Measurements from ENCODE around the gene RAP2A. TPM values are rescaled to one million over a fixed set of nuclear protein-coding genes. Genes with fewer than 3 reads are reported as not detected.

RAP2A gene
- total RNA-seq = 10 to 100 TPM; 25.9 to 48.1 (median 30.9) TPM
- 30.1 TPM for total RNA-seq (2013)

DNA sequence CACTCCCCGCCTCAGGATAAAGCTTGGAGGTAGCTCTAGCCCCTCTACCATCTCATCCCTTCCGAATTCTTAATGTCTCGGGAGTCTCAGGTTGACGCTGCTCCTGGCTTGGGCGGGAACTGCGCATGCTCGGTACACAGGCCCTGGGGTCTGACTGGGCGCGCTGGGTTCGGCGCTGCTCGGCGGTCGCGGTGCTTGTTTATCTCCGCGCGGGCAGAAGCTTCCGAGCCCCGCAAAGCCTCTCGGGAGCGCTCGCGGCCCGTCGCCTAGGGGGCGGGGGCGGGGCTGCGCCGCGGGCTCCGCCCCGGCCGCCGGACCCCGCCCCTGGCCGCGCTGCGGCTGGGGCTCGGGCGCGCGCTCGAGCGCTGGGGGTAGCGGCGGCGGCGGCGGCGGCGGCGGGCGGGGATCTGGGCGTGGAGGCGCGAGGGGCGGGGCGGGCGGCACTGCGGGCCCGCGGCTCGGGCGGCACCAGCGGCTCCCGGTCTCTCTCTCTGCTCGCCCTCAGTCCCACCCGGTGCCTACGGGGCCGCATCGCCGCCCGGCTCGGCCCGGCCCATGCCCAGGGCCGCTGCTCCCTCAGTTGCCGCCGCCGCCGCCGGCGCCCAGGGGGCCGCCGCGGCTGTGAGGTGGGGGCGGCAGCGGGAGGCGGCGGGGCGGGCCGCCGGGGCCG, at the start of gene RAP2A:
TSS of gene RAP2A (plus strand) at position 443 of the 670 bp plus-strand sequence. CDS start 302 bp downstream, outside the sequence.
- Mint-ChIP-seq H3K4me3 (peak within 1 kb of the TSS; percentile 99), H3K27ac (peak within 1 kb of the TSS; percentile 91 to 98), H3K4me1 (peaks cover 36% of the 10 kb centered on the region in 2 donors), H3K36me3 (no peaks in the 10 kb centered on the region), H3K27me3 (ENCODE audit: low read depth in 2 of 2) (peaks cover 0 to 8% of the 10 kb centered on the region in 2 donors), H3K9me3 (no peaks in the 10 kb centered on the region)
- no peaks in the 10 kb centered on the region for H3K36me3 ChIP-seq (ENCODE audit: control insufficient read depth, insufficient read depth, low read length)
- peak within 1 kb of the TSS; percentile 98 for H3K27ac ChIP-seq (ENCODE audit: low read length)
- ATAC-seq = peak; percentile 53 to 76 (median 63)
- under 1% methylated on average over 94 of the region's 94 CpGs for WGBS (ENCODE audit: insufficient coverage)
- no peaks in the 10 kb centered on the region for H3K27me3 ChIP-seq (ENCODE audit: control insufficient read depth, insufficient read depth, low read length)
- H3K4me3 ChIP-seq (ENCODE audit: low read length) = peak within 1 kb of the TSS; percentile 91
- peak; percentile 84 to 96 for DNase-seq
- H3K4me1 ChIP-seq (ENCODE audit: control insufficient read depth, insufficient read depth, low read length) = no peaks in the 10 kb centered on the region
- TF ChIP-seq, protein P1, sequence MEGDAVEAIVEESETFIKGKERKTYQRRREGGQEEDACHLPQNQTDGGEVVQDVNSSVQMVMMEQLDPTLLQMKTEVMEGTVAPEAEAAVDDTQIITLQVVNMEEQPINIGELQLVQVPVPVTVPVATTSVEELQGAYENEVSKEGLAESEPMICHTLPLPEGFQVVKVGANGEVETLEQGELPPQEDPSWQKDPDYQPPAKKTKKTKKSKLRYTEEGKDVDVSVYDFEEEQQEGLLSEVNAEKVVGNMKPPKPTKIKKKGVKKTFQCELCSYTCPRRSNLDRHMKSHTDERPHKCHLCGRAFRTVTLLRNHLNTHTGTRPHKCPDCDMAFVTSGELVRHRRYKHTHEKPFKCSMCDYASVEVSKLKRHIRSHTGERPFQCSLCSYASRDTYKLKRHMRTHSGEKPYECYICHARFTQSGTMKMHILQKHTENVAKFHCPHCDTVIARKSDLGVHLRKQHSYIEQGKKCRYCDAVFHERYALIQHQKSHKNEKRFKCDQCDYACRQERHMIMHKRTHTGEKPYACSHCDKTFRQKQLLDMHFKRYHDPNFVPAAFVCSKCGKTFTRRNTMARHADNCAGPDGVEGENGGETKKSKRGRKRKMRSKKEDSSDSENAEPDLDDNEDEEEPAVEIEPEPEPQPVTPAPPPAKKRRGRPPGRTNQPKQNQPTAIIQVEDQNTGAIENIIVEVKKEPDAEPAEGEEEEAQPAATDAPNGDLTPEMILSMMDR (IDR thresholded peaks at IDR 0.05) = no peak
- no peaks in the 10 kb centered on the region for H3K9me3 ChIP-seq (ENCODE audit: control insufficient read depth, insufficient read depth, low read length)
- intact Hi-C loops (cut with micrococcal nuclease) = loop anchor here (1.0 to 5.0 kb wide), 3 partner anchors 67 to 1757 kb away; partner anchors contain the start of gene DNAJC3

DNA sequence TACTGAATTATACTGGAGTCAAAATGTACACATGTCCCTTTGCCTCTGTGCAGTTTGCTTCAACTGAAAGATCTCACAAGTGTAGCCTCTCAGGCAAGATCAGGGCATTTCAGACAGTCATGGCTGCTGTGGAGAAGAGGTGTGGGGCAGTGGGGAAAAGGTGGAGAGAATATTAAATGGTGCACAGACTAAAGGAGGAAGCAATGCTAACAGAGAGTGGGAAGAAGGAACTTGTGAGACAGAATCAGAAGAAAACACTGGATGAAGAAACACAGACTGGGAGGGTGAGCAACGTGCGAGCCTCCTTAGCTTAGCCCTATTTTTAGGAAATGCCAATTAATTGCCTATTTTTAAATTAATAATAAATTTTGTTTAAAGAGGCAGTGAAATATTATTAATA, 49.6 kb upstream of the RAP2A start:
- H3K27me3 ChIP-seq (ENCODE audit: control insufficient read depth, insufficient read depth, low read length) = no peaks in the 10 kb centered on the region
- H3K36me3 ChIP-seq (ENCODE audit: control insufficient read depth, insufficient read depth, low read length) = peaks cover 3% of the 10 kb centered on the region
- H3K9me3 ChIP-seq (ENCODE audit: control insufficient read depth, insufficient read depth, low read length) = no peaks in the 10 kb centered on the region
- H3K4me1 Mint-ChIP-seq = peaks cover 19 to 32% of the 10 kb centered on the region in 2 donors
- TF ChIP-seq, protein P1 (IDR thresholded peaks at IDR 0.05) = no peak
- DNase-seq (no peak), ATAC-seq (no peak)
- H3K4me1 ChIP-seq (ENCODE audit: control insufficient read depth, insufficient read depth, low read length) = peaks cover 10% of the 10 kb centered on the region
- no peak overlapping the region for H3K4me3 ChIP-seq (ENCODE audit: low read length)
- no peak overlapping the region for H3K4me3 Mint-ChIP-seq
- intact Hi-C loops (cut with micrococcal nuclease) = no loop called here
- WGBS (ENCODE audit: insufficient coverage) = no CpG with 5 or more reads among the region's 2 CpGs
- H3K27ac ChIP-seq (ENCODE audit: low read length) = no peak overlapping the region
- no peaks in the 10 kb centered on the region for H3K9me3 Mint-ChIP-seq
- peaks cover 7% of the 10 kb centered on the region for H3K36me3 Mint-ChIP-seq
- H3K27me3 Mint-ChIP-seq (ENCODE audit: low read depth in 2 of 2) = no peaks in the 10 kb centered on the region
- peak overlapping the region in 1 of 2 donors; percentile 49 for H3K27ac Mint-ChIP-seq

DNA sequence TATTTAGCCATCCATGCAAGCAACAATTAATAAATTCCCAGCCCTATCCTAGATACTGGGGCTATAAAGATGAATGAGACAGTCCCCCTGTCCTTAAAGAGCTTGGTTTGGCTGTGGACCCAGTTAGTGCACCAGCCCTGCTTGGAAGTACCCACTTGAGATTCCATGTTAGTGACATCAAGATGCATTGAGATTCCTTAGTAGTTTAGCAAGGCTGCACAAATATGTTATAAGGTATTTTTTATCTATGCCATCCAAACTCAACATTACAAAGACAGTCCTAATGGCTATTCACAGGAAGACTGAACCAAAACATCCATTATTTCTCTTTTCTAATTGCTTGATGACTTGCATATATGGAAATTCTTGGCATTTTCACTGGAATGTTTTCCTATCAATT, 48.8 kb upstream of the RAP2A start:
- Histone ChIP-seq H3K9me3 (ENCODE audit: control insufficient read depth, insufficient read depth, low read length) (no peaks in the 10 kb centered on the region), H3K27me3 (ENCODE audit: control insufficient read depth, insufficient read depth, low read length) (no peaks in the 10 kb centered on the region), H3K4me1 (ENCODE audit: control insufficient read depth, insufficient read depth, low read length) (peaks cover 10% of the 10 kb centered on the region), H3K27ac (ENCODE audit: low read length) (no peak overlapping the region), H3K4me3 (ENCODE audit: low read length) (no peak overlapping the region), H3K36me3 (ENCODE audit: control insufficient read depth, insufficient read depth, low read length) (peaks cover 3% of the 10 kb centered on the region)
- ATAC-seq (no peak), DNase-seq (no peak)
- intact Hi-C loops (cut with micrococcal nuclease) = no loop called here
- Mint-ChIP-seq H3K4me3 (no peak overlapping the region), H3K4me1 (peaks cover 19 to 29% of the 10 kb centered on the region in 2 donors), H3K36me3 (peaks cover 7% of the 10 kb centered on the region), H3K9me3 (no peaks in the 10 kb centered on the region), H3K27ac (no peak overlapping the region), H3K27me3 (ENCODE audit: low read depth in 2 of 2) (no peaks in the 10 kb centered on the region)
- TF ChIP-seq, protein P1 (IDR thresholded peaks at IDR 0.05) = no peak

DNA sequence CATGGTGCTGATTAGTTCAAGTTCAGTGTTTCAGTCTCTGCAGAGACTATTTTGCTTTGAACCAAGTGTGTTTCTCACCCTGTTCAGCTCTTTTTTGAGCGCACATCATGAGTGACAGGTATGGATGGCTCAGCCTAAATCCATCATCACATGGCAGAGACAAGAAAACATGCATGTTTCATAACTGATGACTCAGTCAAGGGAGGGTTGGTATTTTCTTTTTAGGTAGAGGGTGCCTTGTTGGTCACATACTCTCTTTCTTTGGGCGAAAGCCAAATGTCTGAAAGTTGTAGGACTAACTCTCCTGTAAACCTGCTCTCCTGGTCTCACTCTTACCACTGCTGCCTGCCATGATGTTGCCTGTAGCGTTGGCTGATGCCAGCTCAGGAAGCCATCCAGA, 48.1 kb upstream of the RAP2A start:
- H3K27me3 Mint-ChIP-seq (ENCODE audit: low read depth in 2 of 2) = no peaks in the 10 kb centered on the region
- no peak overlapping the region for H3K4me3 Mint-ChIP-seq
- DNase-seq (no peak), ATAC-seq (no peak)
- WGBS (ENCODE audit: insufficient coverage) = 100% methylated on average over 3 of the region's 3 CpGs
- Histone ChIP-seq H3K9me3 (ENCODE audit: control insufficient read depth, insufficient read depth, low read length) (no peaks in the 10 kb centered on the region), H3K27ac (ENCODE audit: low read length) (no peak overlapping the region), H3K36me3 (ENCODE audit: control insufficient read depth, insufficient read depth, low read length) (peaks cover 3% of the 10 kb centered on the region), H3K4me1 (ENCODE audit: control insufficient read depth, insufficient read depth, low read length) (peaks cover 10% of the 10 kb centered on the region), H3K4me3 (ENCODE audit: low read length) (no peak overlapping the region), H3K27me3 (ENCODE audit: control insufficient read depth, insufficient read depth, low read length) (no peaks in the 10 kb centered on the region)
- no peak overlapping the region for H3K27ac Mint-ChIP-seq
- intact Hi-C loops (cut with micrococcal nuclease) = no loop called here
- TF ChIP-seq, protein P1 (IDR thresholded peaks at IDR 0.05) = no peak
- H3K4me1 Mint-ChIP-seq = peaks cover 19 to 29% of the 10 kb centered on the region in 2 donors
- peaks cover 7% of the 10 kb centered on the region for H3K36me3 Mint-ChIP-seq
- H3K9me3 Mint-ChIP-seq = no peaks in the 10 kb centered on the region
